NCI-H345 treated with DMSO at 0.1 percent for 48 hours (cell line): ENCODE measurements around the gene UNC5B.
A peak's percentile ranks its signal among the peaks of the same experiment; 100 is the strongest.
"Not testable (repeated sequence)": the region's sequence is repeated elsewhere in the genome, so short reads cannot be mapped to it uniquely, and the experiment has no call there.

Source experiments
- DNase-seq: peaks from one replicate; lab custom pipeline; 2025; ENCODE audit not compliant: unreplicated experiment; lab: John Stamatoyannopoulos, UW

The UNC5B gene

DNA sequence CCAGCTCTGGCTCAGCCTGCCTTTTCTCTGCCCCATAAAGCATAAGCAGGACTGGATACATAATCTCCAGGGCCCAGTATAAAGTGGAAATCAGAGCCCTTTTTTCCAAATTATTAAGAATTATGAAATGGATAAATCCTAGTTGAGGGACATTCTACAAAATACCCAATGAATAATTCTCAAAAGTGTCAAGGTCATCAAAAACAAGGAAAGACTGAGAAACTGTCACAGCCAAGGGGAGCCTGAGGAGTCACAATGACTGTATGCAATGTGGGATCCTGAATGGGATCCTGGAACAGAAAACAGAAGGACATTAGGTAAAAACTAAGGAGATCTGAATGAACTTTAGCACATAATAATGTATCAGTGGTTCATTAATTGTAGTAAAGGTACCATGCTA lies 4.8 kb upstream of the UNC5B start:
- no peak for DNase-seq

DNA sequence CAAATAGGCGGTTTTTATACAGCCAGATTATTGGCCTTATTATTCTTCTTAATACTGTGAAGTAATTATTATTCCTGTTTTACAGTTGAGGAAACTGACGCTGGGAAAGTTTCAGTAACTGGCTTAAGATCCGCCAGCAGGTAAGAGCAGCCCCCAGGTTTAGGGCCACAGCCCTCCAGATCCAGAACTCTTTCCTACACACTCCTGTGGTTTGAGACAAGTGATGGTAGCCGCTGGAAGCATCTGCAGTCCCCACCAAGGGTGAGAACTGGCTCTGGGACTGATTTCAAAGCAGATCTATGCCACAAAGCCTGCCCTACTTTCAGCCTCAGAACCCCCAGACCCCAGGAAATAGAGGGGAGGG lies 3.0 kb upstream of the UNC5B start:
- no peak for DNase-seq

DNA sequence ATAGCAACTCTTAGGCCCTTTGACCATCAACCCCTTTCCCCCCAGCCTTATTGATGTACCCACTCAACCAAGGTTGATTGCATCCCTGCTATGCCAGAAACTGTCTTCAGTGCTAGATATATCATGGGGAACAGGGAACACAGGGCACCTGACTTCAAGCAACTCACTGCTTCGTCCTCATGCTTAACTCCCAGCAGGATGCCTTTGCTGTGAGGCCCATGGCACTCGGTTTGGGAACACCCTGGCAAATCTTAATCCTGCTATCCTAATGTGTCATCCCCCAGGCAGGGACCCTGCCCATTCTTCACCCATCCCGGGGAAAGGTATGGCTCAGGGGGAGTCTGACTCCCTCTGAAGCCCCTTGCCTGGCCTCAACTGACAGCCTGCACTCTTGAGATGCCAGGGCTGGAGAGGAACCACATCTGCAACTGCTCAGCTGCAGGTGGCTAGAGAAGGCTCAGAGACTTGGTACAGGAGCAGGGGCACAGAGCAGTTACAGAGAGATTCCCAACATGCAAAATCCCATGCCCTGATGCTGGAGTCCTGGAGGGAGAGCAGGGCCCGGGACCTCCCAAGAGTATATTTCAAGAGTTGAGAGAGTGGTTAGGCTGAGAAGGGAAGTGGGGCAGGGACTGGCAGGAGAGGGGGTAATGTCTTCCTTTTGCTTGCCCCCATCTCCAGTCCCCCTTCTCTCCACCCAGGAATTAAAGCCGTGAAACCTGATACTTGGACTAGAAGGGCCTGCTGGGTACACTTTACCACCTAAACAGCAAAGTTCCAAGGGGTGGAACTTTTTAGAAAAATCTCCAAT lies 2.4 kb upstream of the UNC5B start:
- DNase-seq = no peak

DNA sequence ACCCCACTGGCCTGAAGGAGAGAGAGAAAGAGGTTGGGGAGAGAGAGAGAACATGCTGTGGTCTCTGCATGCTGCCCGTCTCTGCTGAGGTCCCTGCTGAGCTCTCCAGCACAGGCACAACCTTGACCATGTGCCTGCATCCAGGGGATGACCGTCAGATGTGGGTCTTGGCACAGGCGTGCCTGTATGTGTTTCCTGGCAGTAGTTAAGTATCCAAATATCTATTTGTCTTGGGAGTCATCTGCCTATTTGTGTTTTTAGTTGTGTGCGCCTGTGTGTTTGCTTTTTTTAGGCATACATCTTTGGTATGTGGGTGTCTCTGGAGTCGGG lies 1.9 kb upstream of the UNC5B start:
- DNase-seq = no peak

DNA sequence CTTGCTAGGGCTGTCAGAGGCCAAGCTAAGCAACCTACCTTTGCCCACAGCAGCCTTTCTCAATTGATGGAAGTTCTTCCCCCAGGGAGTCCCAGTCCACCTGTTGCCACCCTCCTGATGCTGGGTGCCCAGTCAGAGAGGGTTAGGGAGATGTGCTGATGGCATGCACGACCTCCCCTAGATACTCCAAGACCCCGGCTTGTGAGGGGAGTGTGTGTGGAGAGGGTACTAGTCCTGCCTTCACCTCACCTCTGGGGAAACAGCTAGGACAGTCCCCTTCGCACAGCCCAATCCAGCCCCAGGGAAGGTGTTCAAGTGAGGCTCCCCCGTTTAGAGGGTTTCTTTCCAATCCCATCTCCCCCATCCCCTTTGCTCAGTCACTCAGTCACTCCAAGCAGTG lies 1.3 kb upstream of the UNC5B start:
- DNase-seq = no peak

DNA sequence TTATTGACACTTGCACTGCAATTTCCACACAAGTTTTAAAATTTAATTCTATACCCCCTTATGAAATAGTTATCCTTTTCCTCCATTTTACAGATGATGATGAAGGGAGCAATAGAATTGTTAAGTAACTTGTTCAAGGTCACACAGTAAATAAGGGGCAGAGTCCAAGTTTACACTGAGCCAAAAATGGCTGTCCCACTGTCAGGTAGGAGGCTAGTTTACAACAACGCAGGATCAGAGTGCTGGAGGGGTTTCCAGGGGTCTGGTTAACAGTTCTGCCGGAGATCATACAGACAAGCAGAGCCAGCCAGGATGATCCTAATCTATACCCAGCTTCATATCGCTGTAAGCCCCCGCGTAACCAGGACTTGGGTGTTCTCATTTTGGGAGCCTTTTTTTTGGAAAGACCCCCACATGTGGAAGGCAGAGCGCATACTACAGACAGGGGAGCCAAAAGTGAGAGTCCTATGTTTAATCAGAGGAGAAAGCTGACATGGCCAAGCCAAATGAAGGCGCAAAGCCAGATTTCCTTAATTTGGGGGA lies 524 bp upstream of the UNC5B start:
- no peak for DNase-seq

DNA sequence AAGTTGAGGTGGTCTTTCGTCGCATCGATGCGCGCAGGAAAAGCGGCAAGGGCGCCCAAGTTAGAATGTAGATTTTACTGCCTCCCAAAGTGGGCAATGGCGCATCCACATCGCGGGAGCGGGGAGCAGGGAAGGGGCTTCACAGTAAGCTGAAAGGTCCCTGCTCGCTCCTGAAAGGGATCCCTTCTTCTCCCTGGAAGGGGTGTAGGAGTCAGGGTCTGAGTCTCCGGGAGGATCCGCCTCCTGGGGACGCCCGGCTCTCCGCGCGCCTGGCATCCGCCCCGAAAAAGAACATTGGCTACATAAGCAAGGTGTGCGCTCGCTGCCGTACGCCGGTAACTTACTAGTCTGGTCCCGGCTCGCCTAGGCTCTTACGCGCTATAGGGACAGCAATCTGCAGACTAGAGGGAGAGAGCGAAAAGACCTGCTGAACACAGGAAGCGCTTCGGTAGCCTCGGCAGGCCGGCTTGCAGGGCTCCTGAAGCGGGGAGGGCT lies 804 bp downstream of the UNC5B start:
- peak; percentile 29 for DNase-seq

DNA sequence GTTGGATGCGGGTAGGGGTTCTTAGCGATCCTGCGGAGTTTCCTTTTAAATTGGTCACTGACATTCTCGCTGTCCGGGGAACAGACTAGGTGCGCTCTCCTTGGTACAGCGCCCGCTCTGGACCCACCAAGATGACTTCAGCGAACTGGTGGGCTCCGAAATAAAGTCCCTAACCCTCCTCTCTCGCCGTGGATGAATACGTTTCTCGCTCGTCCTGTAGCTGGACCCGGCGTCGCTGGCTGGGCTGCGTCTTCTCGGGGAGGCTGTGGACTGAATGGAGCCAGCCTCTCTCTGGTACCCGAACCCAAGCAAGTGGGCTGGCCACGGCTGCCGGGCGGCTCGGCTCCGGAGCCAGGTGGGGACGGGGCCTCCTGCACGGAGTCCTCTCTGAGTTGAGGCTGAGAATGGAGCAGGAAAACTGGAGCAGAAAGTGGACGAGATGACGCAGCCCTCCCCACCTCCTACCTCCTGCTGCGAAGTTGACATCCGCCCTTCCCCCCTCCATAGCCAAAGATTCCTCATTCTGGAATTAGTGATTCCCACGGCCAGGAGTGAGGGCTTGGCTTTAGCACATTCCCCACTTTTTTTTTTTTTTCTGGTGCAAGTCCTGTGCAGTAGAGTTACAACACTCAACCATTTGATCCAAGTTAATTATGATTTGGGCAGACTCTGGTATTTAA lies 1.5 kb downstream of the UNC5B start:
- DNase-seq = no peak

DNA sequence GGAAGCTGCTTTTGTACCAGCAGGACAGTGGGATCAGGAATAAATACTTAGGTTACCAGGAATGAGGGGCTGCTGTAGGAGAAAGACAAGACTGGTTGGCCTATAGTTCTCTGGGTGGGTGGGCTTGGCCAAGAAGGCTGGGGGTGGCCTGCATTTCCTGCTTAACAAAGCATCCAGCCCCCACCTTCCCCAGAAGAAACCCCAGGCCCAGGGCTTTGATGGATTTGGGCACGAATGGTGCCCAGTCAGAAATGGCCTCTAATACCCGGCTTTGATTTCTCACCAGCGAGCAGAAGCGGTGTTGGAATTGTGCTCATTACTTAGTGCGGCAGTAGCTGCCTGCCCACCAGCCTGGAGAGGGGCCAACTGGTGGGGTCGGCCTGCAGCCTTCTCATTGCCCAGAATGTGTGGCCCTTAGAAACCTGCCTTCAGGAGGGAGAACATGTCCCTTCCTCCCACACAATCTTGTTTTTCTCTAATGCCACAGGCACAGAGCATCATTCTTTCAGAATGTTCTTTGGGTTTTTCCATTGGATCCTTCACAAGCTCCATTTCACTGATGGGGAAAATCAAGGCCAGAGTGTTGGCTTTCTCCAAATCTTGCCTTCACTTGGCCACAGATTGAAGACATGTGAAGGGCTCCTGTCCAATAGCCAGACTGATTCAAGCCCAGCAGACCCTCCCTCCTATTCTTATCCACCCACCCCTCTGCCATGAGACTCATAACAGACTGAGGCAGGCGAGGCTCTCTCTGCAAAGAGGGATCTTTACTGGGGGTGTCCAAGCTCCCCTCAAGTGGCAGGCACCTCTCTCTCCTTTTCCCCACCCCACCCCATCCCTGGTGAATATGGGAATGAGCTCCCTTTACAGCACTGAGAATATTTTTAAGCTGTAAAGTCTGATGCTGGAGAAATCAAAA lies 2.5 kb downstream of the UNC5B start:
- no peak for DNase-seq

DNA sequence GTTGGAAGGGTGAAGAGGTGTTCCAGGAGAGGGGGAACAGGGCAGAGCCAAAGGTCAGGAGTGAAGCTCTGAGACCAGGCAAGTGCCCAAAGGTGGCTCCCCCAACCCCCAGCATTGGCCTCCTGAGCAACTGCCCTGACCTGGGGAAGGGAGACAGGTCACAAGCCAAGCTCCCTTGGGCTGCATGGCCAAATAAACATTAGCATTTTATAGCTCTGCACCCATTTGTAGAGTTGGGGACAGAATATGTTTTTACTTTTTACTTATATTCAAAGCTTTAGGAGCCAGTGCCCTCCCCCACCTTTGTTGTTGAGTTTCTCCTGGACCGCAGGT lies 4.0 kb downstream of the UNC5B start:
- no peak for DNase-seq

DNA sequence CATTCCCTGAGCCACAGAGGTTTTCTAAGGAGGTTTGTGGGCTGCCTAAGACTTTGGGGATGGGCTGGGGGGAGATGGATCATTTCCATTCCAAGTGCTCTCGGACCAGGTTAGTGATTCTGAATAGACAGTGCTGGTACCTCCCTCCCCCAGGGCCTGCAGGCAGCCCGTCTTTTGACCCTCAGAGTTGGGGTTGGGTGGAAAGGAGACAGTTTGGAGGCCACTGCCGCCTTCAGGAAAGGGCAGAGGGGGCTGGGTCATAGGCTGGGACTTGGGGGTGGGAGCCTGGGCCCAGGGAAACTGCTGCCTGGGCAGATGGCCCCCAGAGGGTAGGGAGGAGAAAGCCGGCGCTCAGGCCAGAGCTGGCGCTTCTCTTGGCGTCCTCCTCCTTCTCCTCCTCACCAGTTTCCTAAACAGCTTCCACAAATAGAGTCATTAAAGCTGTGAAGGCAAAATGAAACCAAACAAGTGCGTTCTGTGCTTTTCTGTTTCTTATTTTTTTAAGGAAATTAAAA lies 4.4 kb downstream of the UNC5B start:
- no peak for DNase-seq

DNA sequence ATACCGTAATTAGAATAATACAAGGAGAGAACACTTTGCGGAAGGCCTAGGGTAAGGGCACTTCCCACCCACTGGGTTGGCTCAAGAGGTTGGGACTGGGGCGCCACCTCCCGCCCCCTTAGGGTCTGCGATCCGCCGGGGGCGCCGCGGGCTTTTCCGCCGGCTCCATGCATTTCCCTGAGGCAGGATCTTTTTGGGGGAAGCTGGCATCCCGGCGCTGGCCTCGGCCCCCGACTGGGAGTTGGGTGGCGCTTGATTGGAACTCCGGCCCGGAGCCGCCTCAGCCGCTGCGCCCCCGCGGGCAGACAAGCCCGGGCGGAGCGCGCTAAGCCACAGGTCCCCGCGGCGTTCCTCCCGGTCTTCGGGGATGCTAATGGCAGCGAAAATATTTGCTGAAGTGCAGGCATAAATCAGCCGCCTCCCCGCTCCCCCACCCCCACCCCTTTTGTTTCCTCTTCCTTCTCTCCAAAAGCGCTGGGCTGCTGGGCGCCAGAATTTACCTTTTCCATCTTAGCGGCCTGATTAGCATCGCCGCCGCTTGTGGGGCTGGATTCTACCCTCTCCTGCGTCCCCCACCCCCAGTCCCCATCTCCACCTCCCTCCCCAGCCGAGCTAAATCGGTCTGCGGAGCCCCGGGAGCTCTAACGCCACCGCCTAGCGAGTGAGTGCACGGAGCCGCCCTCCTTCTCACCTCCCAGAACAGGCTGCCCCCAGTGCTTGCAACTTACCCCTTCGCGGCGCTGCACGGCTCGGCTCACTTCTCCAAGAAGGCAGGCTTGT lies 5.1 kb downstream of the UNC5B start:
- no peak for DNase-seq

DNA sequence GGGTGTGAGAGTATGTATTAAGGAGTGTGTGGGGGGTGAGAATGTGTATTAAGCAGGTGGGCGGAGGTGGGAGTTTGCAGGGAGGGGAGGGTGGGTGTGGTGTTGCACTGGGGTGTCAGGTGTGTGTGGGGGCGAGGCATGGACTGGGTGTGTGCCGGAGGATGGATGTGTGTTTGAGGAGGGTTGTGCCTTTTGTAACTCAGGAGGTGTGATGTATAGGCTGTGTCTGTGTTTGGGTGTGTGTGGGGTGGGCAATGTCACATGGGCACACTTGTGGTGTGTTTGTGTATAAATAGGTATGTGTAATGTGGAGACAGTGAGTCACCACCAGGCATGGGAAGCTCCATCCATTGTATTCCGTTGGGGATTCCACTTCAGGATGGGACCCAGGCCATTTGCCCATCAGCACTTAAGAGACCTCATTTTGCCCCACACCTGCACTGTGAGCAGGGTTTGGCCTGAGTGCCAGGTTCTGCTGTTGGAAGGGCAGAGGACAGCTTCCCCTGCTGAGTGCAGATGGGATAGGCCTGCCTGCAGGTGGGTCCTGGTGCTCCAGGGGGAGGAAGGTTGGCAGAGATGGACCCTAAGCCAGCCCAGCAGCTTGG lies 5.8 kb downstream of the UNC5B start:
- DNase-seq = no peak

DNA sequence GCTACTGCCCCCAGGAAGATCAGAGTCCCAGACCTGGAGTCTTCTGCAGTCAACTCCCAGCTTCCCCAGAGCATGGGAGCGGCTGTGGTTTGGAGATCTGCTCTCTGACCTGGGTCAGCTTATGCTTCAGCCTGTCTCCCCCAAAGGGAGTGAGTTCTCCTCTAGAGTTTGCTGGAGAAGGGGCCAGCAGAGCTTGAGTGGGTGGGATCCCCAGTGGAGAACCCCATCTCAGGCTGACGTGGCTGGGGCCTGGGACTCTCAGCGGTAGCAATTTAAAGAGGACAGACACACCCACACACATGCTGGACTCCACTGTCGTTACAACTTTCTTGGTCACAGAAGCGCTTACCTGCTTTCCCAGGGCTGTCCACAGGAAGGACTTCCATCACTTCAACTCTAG lies 6.3 kb downstream of the UNC5B start:
- no peak for DNase-seq

DNA sequence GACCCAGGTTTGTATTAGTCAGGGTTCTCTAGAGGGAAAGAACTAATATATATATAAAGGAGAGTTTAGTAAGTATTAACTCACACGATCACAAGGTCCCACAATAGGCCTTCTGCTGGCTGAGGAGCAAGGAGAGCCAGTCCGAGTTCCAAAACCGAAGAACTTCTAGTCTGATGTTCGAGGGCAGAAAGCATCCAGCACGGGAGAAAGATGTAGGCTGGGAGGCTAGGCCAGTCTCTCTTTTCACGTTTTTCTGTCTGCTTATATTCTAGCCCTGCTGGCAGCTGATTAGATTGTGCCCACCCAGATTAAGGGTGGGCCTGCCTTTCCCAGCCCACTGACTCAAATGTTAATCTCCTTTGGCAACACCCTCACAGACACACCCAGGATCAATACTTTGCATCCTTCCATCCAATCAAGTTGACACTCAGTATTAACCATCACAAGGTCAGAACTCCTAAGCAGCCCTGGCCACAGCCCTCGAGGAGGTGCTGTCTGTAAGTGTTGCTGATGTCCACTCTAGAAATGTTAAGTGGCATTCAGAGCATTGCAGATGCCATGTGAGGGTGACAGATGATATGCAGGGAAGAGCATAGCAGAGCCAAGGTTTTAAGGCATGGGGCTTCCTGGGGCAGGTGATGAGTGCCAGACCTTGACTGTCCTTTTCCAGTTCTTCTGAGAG lies 7.0 kb downstream of the UNC5B start:
- DNase-seq = not testable (repeated sequence)

DNA sequence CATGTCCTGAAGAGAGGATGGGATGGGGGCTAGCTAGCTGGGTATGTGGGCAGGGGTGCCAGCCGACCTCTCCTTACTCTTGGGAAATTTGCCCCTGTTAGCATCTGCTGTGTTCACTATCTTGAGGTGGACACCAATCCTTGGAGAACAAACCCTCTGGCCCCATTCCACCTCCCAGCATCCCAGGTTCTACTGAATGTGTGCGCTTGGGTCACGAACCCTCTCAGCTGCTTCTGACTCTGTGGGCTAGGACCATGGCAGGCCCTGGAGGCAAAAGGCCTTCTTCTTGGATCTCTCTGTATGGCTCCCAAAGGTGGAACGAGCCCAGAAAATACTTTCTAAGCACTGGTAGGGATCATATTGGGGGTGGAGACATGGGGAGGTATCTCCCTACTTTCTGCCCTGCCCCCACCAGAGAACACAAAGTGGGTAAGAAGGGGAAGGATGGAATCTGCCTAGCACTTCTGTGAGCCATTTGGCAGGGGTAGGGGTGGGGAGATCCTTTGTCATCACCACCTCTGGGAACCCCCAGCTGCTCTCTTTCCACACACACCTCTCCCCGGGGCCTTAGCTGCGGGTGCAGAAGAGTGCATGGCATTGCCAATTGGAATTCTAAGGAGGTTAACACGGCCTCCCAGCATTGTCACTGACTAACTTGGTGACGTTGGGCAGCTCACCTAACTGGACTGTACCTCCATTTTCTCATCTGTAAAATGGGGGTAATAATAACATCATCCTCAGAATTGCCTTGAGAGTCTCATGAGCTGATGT lies 7.7 kb downstream of the UNC5B start:
- DNase-seq = no peak

DNA sequence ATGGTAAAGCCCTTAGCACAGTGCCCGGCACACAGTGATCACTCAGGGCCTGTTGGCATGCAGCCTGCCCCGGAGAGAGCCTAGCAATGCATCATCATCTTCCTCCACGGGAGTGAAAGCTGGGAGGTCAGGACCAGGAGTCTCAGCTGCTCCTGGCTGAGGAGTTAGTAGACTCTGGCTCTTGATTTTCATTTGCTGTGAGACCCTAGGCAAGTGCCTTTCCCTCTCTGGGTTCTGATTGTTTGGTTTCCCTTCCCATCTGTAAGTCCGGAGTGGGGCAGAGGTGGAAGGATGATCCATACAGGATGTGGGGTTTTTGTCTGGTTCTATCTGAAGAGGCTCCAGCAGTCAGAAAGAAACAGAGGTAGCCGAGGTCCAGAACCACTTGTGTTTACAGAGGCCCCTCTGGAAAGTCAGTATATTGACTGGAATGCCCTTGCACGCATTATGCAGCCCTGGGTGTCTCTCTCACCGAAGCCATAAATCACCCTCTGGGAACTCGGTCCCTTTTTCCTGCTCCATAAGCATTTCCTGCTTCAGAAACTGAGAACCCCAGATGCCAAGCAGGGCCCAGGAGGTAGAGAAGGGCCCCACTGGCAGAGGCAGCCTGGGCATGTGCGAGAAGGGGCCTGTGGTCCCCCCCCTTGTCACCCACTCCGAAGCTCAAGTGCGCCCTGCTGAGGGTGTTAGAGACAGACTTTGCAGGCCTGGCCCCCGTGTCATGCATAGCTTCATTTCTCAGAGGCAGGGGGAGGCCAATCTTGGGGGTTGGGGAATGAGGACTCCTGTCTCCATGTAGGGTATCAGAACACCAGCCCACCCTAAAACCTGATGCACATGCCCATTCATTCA lies 8.5 kb downstream of the UNC5B start:
- DNase-seq = no peak
